GM23338 (cell line): ENCODE data around the gene EYS.

Experiments
- ETS1 ChIP-seq: IDR thresholded peaks from 2 replicates; pipeline ENCODE4 v1.6.1; 2016; ENCODE audit warnings: antibody characterized with exemption
- EZH2 ChIP-seq: fragments of 200-600 bp; sonication (generic); IDR thresholded peaks from one replicate; pipeline ENCODE4 v1.8.0; 2017; ENCODE audit warnings: antibody characterized with exemption, mild to moderate bottlenecking, low read depth; ENCODE audit not compliant: unreplicated experiment
- NANOG ChIP-seq: IDR thresholded peaks from 2 replicates; pipeline ENCODE4 v1.6.1; 2016; ENCODE audit warnings: antibody characterized with exemption, borderline replicate concordance
- TF ChIP-seq, protein P1 (sequence below), 2 experiments: fragments of 200-600 bp in 1 of 2; sonication (generic) in 1 of 2; conservative IDR thresholded peaks; 2 replicates each; pipeline versions ENCODE4 v1.5.1 to v1.6.1; 2016 to 2017; ENCODE audit warnings: antibody characterized with exemption in 2 of 2, low read depth in 2 of 2, mild to moderate bottlenecking in 2 of 2, moderate library complexity in 1 of 2

DNA sequence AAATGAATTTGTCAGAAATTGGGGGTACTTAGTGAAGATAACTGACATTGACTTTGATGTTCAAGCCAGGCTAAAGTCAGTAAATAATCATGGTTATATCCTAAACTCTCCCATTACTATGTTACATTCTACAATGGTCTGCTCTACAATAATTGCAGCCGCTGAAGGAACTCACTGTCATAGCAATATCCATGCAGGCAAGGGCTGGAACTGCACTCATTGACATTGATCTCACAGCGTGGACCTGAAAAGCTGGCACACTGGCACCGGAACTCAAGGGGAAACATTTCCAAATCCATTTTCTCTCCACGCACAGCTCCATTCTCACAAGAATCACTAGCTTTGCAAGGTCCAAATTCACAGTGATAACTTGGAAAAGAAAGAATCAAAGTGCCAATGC is 702.7 kb downstream of the EYS start:
- TF ChIP-seq, protein P1, sequence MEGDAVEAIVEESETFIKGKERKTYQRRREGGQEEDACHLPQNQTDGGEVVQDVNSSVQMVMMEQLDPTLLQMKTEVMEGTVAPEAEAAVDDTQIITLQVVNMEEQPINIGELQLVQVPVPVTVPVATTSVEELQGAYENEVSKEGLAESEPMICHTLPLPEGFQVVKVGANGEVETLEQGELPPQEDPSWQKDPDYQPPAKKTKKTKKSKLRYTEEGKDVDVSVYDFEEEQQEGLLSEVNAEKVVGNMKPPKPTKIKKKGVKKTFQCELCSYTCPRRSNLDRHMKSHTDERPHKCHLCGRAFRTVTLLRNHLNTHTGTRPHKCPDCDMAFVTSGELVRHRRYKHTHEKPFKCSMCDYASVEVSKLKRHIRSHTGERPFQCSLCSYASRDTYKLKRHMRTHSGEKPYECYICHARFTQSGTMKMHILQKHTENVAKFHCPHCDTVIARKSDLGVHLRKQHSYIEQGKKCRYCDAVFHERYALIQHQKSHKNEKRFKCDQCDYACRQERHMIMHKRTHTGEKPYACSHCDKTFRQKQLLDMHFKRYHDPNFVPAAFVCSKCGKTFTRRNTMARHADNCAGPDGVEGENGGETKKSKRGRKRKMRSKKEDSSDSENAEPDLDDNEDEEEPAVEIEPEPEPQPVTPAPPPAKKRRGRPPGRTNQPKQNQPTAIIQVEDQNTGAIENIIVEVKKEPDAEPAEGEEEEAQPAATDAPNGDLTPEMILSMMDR (conservative IDR thresholded peaks at IDR 0.05; ENCODE audit: low read depth in 2 of 2) = no peak
- TF ChIP-seq NANOG = no peak
- TF ChIP-seq EZH2 = no peak
- no peak for TF ChIP-seq ETS1
